ENCODE measurements around the gene GDF10.

The GDF10 gene

DNA sequence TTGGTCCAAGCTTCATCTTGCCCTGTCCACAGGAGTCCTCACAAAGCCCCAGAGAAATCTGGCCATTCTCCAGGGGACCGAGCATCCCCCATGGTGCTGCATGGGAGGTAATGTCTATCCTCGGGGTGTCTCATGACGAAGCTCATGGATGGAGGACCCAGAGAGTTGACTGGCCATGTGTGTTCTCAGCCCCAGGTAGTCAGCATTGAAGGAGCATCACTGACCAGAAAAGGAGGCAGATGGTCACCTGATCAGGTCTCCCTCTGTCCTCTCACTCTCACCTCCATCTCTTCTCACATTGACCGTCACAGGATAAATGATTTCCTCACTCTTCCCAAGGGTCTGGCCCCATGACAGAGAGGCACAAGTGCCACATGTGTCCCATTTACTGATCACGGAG lies 33.4 kb upstream of the GDF10 start:
- DNase-seq (ENCODE audit: low read depth, low spot score), result no peak
- H3K27ac ChIP-seq, result no peak overlapping the region

DNA sequence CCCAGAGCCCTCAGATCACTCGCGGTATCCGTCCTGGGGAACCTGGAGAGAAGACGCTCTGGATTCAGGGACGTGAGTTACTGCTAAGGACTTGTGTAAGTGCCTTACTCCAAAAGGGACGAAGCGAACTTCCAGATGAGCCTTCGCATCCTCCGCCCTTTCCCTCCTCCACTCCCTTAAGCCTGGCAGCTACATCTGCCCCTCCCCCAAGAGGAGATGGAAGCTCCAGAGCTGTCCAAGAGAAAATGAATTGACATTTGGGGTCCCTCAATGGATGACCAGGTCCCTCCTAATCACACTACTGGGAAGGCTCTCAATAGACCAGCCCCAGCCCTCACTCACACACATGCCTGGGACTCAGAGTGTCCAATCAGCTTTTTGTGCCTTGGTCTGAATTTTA lies 31.3 kb upstream of the GDF10 start:
- no peak for DNase-seq (ENCODE audit: low read depth, low spot score)

DNA sequence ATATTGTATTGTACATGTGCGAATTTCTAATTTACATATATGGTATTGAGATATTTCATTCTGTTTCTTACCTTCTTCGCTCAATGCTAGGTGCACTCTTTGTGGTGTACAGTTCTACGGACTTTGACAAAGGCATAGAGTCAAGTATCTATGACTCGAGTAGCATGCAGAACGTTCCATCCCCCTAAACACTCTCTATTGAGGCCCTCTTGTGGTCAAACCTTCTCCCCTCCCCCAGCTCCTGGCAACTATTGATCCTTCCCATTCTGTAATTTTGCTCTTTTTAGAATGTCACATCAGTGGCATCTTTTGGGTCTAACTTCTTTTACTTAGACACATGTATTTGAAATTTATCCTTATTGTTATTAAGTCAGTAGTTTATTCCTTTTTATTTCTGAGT lies 30.7 kb upstream of the GDF10 start:
- H3K27ac ChIP-seq, result no peak overlapping the region
- no peak for DNase-seq (ENCODE audit: low read depth, low spot score)

More for the DNA sequence above, 31.3 kb upstream of the GDF10 start:
- H3K27ac ChIP-seq, result no peak overlapping the region

DNA sequence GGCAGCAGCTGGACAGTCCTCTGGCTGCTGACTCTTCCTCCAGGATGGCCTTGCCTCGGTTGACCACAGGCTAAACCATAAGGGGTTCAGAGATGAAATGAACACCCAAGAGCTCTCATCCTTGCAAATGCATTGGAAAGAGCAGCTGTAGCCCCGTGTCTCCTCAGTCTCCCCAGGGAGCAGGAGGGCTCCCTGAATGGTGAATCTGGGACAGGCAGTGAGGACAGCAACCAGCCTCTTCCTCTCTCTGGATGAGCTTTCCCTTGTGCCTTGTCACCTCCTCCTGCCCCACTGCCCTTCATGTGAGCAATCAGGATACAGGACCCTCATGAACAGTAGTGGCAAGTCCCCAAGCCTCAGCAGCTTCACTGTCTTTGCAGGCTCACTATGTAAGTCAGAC lies 23.9 kb upstream of the GDF10 start:
- no peak overlapping the region for H3K27ac ChIP-seq
- DNase-seq (ENCODE audit: low read depth, low spot score), result no peak

DNA sequence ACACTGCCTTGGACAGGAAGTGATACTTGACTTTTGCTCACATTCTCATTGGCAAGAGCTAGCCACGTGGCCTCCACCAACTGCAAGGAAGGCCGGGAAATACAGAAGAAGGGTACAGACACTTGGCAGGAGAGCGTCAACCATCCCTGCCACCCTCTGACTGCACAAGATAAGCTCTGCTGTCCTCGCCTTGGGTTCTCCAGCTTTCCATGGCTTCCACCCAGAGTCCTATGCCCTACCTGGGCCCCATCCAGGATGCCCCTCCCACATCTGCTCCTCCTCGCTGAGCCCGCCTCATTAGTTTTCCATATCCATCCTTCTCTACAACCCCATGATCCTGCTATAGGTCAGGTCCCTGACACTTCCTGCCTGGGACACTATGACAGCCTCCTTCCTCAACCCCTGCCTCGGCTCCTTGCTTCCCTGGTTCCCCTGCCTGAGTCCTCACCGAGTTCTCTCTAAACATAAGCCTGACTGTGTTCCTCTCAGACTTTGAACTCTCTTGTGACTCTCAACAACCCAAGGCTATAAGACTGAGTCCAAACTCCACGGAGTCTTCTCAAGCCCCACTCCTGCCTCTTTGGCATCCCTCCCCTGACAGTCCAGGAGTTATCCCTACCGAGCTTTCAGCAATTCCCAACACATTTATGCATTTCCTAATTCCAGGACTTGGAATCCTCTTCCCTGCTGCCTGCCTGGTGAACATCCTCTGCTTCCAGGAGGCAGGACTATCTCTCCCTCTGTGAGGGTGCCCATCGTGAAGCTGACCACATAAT lies 23.2 kb upstream of the GDF10 start:
- H3K27ac ChIP-seq, result no peak overlapping the region
- DNase-seq (ENCODE audit: low read depth, low spot score), result no peak

DNA sequence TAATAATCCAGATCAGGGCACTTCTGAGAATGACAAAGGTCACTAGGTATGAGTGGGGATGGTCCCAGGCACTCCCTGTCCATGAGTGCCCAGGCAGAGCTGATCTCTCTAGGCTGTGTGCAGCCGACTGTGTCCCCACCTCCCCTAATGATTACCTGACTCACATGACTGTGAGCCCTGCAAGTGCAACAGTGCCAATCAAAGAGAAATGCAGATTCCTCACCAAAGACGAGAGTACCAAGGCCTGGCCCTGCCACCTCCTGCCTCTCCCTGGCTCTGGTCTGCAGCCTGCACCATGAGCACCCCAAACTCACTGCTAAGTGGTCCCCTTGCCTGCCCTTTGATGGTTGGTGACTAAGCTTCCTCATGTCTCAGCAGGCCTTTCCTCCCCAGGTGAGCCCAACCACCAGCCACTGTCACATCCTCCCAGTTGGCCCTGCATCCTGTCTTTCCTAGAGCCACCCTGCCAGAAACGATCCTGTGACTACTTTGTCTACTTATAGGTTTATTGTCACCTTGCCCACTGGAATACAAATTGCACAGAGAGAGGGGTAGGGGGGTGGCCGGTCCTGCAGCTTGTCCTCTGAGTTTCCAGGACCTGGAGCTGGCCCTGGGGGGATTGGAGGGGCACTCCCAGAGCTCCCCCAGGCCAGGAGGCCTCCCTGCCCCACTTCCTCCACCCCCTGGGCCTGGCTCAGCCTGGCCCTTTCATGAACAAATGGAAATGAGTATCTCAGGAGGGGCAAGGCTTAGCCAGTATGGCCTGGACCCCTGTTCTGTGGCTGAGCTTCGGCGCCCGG lies 22.4 kb upstream of the GDF10 start:
- peak; percentile 8 for DNase-seq (ENCODE audit: low read depth, low spot score)
- no peak overlapping the region for H3K27ac ChIP-seq

DNA sequence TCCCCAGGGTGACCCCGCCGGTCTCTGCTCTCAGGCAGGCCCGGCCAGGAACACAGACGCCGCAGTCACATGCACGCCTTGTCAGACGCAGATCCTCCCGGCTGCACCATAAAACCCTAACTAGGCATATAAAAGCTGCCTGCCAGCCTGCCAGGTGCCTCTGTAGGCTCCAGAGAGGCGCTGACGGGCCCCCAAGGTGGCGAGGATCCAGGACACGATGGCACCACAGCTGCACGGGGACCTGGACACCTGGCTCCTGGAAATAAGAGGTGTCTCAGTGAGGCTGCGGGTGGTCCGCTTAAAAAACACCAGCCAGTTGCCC lies 21.9 kb upstream of the GDF10 start:
- DNase-seq (ENCODE audit: low read depth, low spot score), result no peak
- no peak overlapping the region for H3K27ac ChIP-seq

DNA sequence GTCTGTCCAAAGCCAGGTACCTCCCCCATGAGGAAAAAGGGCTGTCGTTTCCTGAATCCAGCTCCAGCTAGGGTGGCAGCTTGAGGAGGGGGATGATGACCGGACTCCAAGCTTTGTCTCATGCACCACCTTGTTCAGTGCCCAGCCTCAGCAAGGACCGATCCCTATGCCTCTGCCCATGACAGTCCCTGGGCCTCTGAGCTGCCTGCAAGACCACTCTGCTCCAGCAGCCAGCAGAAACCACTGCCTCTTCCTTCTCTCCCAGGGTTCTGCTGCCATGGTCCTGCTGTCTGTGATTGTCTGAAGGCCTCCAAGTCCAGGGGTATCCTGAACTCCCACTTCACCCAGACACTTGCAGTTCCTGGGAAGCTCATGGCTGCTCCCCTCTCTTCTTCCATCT lies 21.3 kb upstream of the GDF10 start:
- H3K27ac ChIP-seq, result no peak overlapping the region
- DNase-seq (ENCODE audit: low read depth, low spot score), result no peak

DNA sequence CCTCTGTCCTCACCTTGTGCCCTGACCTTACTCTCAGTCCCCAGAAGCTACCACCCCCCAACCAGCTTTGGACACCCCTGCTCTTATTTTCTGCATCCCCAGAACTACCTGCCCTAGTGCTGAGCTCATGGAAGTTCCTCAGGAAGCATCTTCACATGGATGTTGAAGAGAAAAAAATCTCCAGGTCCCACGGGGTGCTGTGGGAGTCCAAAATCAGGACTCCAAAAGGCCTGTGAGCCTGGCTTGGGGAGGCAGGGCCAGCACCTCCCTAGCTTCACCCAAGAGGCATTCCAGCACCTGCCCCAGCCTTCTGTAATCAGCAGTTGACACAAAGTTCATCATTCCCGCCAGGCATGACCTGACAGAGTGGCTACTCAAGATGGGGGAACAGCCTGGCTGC lies 20.7 kb upstream of the GDF10 start:
- H3K27ac ChIP-seq, result no peak overlapping the region
- DNase-seq (ENCODE audit: low read depth, low spot score), result no peak

DNA sequence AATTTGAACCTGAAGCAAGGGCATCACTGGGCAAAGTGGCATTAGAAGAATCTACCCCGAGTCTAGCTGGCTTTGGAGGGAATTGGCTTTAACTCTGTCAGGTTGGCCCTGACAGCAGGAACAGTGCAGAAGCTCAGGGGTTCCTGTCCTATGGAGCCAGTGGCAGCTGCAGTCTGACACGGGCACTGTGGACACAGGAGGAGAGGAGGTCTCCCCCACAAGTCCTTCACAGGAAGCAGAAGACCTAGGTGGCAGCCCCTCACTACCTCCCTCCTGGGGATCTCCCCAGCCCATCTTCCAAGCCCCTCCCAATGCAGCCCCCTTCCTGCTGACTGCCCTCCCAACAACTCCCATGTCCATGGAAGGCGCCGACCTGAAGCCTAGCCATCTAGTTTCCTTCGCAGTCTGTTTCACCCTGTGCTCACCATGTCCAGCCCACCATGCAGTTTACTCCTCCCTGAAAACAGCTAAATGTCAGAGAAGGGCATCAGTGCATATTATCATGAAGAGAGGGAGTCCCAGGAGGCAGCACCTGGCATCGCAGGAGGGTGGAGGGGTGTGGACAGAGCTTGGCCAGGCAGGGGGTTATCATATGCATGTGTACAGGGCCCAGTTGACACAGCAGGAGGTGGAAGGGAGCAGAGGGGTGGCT lies 17.9 kb upstream of the GDF10 start:
- no peak overlapping the region for H3K27ac ChIP-seq
- DNase-seq (ENCODE audit: low read depth, low spot score), result no peak

DNA sequence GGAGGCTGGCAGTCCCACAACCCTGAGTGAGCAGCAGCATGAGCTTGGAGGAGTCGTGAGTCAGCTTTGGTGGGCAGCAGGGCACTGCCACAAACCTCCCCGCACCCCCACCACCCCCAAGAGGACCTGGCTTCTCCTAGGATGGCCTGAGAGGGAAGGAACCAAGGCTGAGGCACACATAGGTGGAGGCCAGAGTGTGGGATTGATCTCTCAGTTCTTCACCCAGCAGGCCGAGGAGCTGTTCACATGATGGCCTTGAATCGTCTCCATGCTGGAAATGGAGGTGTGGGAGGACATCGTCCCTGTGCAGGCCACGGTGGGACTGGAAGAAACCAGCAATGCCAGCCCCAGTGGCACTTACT lies 17.4 kb upstream of the GDF10 start:
- DNase-seq (ENCODE audit: low read depth, low spot score), result no peak
- no peak overlapping the region for H3K27ac ChIP-seq

DNA sequence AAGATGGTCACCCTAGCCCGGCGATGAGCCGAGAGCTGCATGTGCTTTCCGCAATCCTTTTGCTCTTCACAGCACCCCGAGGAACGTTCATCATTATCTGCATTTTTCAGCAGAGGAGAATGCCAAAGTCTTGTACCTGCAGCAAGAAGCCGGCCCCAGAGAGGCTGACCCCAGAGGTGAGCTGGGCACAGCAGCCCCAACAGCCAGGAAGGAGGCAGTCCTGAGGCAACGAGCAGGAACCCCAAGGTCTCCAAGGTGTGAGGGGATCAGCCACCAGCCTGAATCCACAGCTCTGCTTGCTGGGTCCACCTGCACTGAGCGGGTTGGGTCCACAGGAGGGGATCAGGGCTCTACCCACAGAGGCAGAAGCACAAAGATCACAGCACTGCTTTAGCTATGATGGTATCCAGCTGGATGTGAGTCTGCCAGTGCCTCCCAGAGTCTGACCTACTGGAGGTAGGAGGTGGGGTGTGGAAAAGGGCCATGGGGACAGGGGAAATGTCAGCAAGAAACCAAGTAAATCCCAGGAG lies 16.8 kb upstream of the GDF10 start:
- no peak for DNase-seq (ENCODE audit: low read depth, low spot score)

DNA sequence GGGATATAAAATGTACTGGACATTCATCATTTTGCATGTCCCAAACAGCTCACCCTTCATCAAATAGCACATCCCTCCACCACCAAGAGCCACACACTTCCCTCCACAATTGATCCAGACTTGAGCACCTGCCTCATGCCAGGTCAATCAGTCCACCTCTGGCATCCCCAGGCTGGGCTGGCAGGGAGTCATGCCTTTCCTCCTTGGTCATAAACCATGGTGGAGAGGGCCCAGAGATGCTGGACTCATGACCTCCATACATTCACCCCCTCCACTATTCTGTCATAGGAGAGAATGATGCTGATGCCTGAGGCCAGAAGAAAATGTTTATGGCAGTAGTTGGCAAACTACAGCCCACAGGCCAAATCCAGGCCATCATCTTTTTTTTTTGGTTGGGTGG lies 16.1 kb upstream of the GDF10 start:
- H3K27ac ChIP-seq, result no peak overlapping the region
- no peak for DNase-seq (ENCODE audit: low read depth, low spot score)

More for the DNA sequence above, 16.8 kb upstream of the GDF10 start:
- H3K27ac ChIP-seq, result no peak overlapping the region

DNA sequence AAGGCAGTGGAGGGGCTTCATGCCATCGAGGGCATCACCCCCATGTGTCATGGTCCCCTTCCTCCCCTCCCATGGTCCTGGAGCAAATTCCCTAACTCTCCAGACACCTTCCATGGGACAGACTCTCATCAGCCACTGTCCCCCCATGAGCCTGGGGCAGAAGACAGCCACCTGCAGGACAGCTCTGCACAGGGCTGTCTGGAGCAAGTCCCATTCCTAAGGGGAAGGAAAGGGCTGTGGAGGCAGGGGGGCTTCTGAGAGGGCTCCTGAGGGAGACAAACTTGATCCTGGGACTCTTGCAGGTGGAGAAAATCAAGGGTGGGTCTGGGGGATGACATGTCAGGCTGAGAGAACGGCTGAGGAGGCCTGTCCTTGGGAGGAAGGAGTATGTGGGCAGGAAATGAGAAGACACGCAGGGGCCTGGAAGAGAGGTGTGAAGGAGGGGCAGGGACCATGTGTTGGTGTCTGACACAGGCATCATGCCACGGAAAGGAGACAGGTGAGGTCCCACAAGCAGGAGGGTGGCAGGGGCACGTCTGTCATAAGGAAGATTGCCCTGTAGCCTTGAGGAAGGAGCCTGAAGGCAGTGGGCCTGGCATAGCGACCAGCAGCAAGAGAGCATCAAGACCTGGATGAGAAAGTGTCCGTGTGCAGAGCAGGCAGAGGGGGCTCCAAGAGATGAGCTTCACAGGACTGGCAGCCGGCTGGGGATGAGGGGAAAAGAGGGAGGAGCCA lies 14.4 kb upstream of the GDF10 start:
- no peak overlapping the region for H3K27ac ChIP-seq
- DNase-seq (ENCODE audit: low read depth, low spot score), result no peak

DNA sequence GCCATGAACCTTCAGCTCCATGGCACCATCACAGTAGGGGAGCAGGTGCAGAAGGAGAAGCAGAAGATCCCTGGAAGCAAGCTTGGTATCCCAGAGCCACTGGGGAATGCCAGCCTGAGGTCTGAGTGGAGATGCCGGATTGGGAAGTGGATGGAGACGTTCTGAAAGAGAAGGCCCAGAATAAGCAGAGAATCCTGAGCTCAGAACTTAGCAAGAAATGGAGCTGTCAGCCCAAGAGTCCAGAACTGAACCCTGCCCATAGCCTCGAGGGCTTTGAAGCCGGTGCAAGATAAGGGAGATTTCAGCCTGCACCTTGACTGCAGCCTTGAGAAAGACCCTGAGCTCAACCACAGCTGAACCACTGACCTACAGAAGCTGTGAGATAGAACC lies 13.9 kb upstream of the GDF10 start:
- DNase-seq (ENCODE audit: low read depth, low spot score), result no peak
- H3K27ac ChIP-seq, result no peak overlapping the region

DNA sequence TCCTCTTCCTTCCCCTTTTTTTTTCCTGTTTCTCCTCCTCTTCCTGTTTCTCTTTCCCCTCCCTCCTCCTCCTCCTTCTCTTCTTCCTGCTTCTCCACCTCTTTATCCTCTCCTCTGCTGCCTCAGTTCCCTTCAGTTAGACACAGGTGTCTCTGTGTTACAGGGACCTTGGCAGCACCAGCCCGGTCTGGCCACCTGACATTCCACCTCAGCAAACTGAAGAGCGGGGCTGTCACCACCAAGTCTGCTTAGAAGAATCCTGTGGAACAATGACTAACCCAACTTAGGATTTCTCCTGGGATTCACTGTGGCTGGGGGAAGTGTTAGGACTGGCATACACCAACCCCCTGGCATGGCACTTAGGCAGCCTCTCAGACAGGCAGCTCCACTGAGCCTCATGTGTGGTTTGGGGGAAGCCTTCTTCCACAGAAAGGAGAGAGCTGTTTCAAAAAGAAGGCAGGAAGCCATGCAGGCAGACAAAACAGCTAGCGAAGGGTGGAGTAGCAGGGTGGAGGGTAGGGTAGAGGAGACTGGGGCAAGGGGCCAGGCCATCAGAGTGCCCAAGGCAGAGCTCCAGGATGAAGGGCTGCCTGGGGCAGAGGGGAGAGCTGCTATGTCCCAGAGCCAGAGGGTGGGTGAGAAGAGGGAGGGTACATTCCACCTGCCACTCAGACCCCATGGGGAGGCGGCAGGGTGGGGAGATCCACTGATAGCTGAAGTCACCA lies 13.2 kb upstream of the GDF10 start:
- H3K27ac ChIP-seq, result no peak overlapping the region
- no peak for DNase-seq (ENCODE audit: low read depth, low spot score)

DNA sequence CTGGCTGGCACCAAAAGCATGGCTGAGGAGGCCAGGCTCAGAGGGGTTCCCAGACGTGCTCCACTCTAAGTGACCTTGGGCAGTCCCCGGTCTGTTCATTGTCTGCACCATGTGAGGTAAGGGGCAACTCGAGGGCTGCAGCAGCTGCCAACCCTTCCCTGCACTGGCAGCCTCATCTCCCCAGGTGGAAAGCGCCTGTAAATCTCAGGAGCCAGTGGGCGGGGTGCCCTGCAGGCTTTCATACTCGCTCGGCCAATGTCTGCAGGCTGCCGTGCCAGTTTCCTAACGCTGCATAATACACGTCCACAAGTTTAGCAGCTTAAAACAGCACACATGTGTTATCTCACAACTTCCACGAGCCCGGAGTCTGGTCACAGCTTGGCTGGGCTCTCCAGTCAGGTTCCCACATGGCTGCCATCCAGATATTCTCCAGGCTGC lies 12.6 kb upstream of the GDF10 start:
- no peak for DNase-seq (ENCODE audit: low read depth, low spot score)
- no peak overlapping the region for H3K27ac ChIP-seq

DNA sequence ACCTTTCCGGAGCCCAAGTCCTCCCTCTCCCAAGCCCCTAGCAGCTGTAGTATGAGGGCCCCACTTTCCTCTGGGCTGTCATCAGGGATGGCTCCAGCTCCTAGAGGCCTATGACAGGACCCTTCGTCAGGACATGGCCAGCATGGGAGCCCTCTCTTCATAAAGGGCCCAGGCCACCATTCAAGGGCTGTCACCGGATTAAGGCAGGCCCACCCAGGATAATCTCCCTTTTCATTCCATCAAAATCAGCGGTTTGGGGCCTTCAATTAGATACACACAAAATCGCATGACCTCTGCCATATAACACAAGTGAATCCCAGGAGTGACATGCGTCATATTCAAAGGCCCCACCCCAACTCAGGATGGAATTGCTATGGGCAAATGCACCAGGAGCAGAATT lies 12.2 kb upstream of the GDF10 start:
- H3K27ac ChIP-seq, result no peak overlapping the region
- no peak for DNase-seq (ENCODE audit: low read depth, low spot score)

DNA sequence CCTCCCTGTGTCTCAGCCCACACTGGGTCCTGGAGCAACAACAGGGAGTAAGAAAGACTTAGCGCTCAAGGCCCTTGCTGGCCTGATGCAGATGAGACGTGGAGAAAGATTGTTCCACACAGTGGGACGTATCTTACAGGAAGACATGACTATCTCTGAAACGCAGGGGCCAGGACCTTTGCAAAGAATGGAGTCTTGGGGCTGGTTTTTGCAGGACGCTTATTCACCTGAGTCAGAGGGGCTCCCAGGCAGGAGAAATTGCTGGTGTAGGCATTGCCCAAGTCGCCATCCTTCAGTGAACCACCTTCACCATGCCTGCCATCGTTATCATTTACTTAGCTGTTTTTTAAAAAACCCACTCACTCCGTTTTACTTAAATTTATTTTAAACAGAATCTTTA lies 11.8 kb upstream of the GDF10 start:
- DNase-seq (ENCODE audit: low read depth, low spot score), result no peak

DNA sequence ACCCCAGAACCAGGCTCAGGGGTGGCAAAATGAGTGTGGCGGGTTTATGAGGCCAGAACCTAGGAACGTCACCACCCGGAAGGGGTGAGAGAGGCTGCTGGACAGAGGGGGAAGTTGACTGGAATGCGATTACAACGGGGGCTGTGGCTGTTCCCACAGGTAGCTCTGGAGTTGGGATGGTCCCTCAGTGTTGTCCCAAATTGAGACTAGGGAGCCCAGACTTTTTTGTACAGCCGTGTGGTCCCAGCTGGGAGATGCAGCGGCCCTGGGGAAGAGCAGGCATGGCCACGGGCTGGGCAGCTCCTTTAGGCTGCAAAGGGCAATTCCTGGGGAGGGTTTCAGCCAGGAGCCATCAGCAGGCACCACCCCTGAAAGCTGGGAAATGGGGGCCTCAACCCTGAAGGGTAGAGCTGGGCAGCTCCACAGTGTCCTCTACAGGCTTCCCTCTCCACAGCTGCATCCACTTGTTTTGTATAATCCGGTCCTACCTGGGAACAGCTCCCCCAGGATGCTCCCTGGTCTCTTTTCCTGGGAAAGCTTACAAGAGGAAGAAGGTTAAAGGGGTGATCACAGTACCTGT lies 11.0 kb upstream of the GDF10 start:
- no peak overlapping the region for H3K27ac ChIP-seq
- DNase-seq (ENCODE audit: low read depth, low spot score), result no peak

More for the DNA sequence above, 11.8 kb upstream of the GDF10 start:
- H3K27ac ChIP-seq, result no peak overlapping the region

Data from epithelial cell of prostate (primary cell).